HuH-7.5 (cell line): ENCODE results near the gene ASIC2.

ENCODE experiments used
- DNase-seq: peaks from one replicate; pipeline ENCODE4 v3.0.0; 2011; ENCODE audit warnings: low spot score

ASIC2 gene

GRCh38 chr17:33242375-33243124 is 50.5 kb downstream of the ASIC2 start:
- no peak for DNase-seq

GRCh38 chr17:33241390-33241789 is 51.7 kb downstream of the ASIC2 start:
- no peak for DNase-seq

- no peak for DNase-seq
Observed at GRCh38 chr17:33240362-33240761, 52.7 kb downstream of the ASIC2 start.

- no peak for DNase-seq
Observed at GRCh38 chr17:33239702-33240101, 53.4 kb downstream of the ASIC2 start.

GRCh38 chr17:33234930-33235685 is 58.0 kb downstream of the ASIC2 start:
- no peak for DNase-seq

GRCh38 chr17:33234233-33234632 is 58.9 kb downstream of the ASIC2 start:
- no peak for DNase-seq

- DNase-seq = no peak
Observed at GRCh38 chr17:33233811-33234177, 59.3 kb downstream of the ASIC2 start.

GRCh38 chr17:33229499-33229898 is 63.6 kb downstream of the ASIC2 start:
- DNase-seq = no peak

GRCh38 chr17:33229028-33229427 is 64.1 kb downstream of the ASIC2 start:
- DNase-seq = no peak

GRCh38 chr17:33228548-33228947 is 64.5 kb downstream of the ASIC2 start:
- no peak for DNase-seq

- no peak for DNase-seq
Observed at GRCh38 chr17:33227911-33228310, 65.2 kb downstream of the ASIC2 start.

- no peak for DNase-seq
Observed at GRCh38 chr17:33225994-33226393, 67.1 kb downstream of the ASIC2 start.

GRCh38 chr17:33225509-33225908 is 67.6 kb downstream of the ASIC2 start:
- no peak for DNase-seq

GRCh38 chr17:33220036-33220435 is 73.1 kb downstream of the ASIC2 start:
- DNase-seq = no peak

GRCh38 chr17:33218698-33219601 is 74.1 kb downstream of the ASIC2 start:
- DNase-seq = no peak

GRCh38 chr17:33217891-33218290 is 75.2 kb downstream of the ASIC2 start:
- no peak for DNase-seq

GRCh38 chr17:33214996-33215395 is 78.1 kb downstream of the ASIC2 start:
- no peak for DNase-seq

- no peak for DNase-seq
Observed at GRCh38 chr17:33210285-33210684, 82.8 kb downstream of the ASIC2 start.

GRCh38 chr17:33209671-33210070 is 83.4 kb downstream of the ASIC2 start:
- no peak for DNase-seq

- DNase-seq = no peak
Observed at GRCh38 chr17:33207231-33207630, 85.9 kb downstream of the ASIC2 start.

- no peak for DNase-seq
Observed at GRCh38 chr17:33205552-33205951, 87.5 kb downstream of the ASIC2 start.

- DNase-seq = no peak
Observed at GRCh38 chr17:33204701-33205100, 88.4 kb downstream of the ASIC2 start.

GRCh38 chr17:33204156-33204555 is 88.9 kb downstream of the ASIC2 start:
- DNase-seq = no peak
